WTC11 (cell line): ENCODE measurements around the gene DNAAF2.

Source experiments
- ARID4B ChIP-seq: sonication (generic); formaldehyde crosslinking; IDR thresholded peaks from 2 replicates; pipeline ENCODE4 v1.8.0; 2023; ENCODE audit warnings: missing genetic modification reagents, mild to moderate bottlenecking, borderline replicate concordance
- ATF1 ChIP-seq: sonication (generic); formaldehyde crosslinking; IDR thresholded peaks from 2 replicates; pipeline ENCODE4 v1.8.1; 2023; ENCODE audit warnings: mild to moderate bottlenecking, moderate library complexity, missing genetic modification reagents
- CREB1 ChIP-seq: sonication (generic); formaldehyde crosslinking; IDR thresholded peaks from 2 replicates; pipeline ENCODE4 v1.8.0; 2023; ENCODE audit warnings: mild to moderate bottlenecking, missing genetic modification reagents
- ETV6 ChIP-seq: sonication (generic); formaldehyde crosslinking; IDR thresholded peaks from 2 replicates; pipeline ENCODE4 v1.8.1; 2022; ENCODE audit warnings: mild to moderate bottlenecking, missing genetic modification reagents
- PRDM15 ChIP-seq: sonication (generic); formaldehyde crosslinking; IDR thresholded peaks from 2 replicates; pipeline ENCODE4 v1.8.0; 2022; ENCODE audit warnings: missing genetic modification reagents
- PRRX2 ChIP-seq: fragments of 250-450 bp; sonication (Bioruptor Pico); IDR thresholded peaks from 2 replicates; pipeline ENCODE4 v1.8.0; 2021; ENCODE audit warnings: mild to moderate bottlenecking
- SP1 ChIP-seq: sonication (generic); formaldehyde crosslinking; conservative IDR thresholded peaks from 2 replicates; pipeline ENCODE4 v1.8.1; 2022; ENCODE audit warnings: missing genetic modification reagents
- TP53 ChIP-seq: sonication (generic); formaldehyde crosslinking; IDR thresholded peaks from 2 replicates; pipeline ENCODE4 v1.8.1; 2023; ENCODE audit warnings: mild to moderate bottlenecking, missing genetic modification reagents
- TF ChIP-seq, protein P1 (sequence below): fragments of 200-600 bp; IDR thresholded peaks from 2 replicates; pipeline ENCODE4 v1.8.0; 2022; ENCODE audit warnings: antibody characterized with exemption
- TF ChIP-seq, protein P2 (sequence below): sonication (generic); formaldehyde crosslinking; IDR thresholded peaks from 2 replicates; pipeline ENCODE4 v1.8.1; 2022; ENCODE audit warnings: missing genetic modification reagents, borderline replicate concordance
- TF ChIP-seq, protein P3 (sequence below): sonication (generic); formaldehyde crosslinking; IDR thresholded peaks from 2 replicates; pipeline ENCODE4 v1.8.0; 2022; ENCODE audit warnings: mild to moderate bottlenecking, missing genetic modification reagents
- TF ChIP-seq, protein P4 (sequence below): sonication (generic); formaldehyde crosslinking; IDR thresholded peaks from 2 replicates; pipeline ENCODE4 v1.8.1; 2023; ENCODE audit warnings: mild to moderate bottlenecking, missing genetic modification reagents, moderate library complexity

- TF ChIP-seq SP1: no peak
- TF ChIP-seq, protein P1, sequence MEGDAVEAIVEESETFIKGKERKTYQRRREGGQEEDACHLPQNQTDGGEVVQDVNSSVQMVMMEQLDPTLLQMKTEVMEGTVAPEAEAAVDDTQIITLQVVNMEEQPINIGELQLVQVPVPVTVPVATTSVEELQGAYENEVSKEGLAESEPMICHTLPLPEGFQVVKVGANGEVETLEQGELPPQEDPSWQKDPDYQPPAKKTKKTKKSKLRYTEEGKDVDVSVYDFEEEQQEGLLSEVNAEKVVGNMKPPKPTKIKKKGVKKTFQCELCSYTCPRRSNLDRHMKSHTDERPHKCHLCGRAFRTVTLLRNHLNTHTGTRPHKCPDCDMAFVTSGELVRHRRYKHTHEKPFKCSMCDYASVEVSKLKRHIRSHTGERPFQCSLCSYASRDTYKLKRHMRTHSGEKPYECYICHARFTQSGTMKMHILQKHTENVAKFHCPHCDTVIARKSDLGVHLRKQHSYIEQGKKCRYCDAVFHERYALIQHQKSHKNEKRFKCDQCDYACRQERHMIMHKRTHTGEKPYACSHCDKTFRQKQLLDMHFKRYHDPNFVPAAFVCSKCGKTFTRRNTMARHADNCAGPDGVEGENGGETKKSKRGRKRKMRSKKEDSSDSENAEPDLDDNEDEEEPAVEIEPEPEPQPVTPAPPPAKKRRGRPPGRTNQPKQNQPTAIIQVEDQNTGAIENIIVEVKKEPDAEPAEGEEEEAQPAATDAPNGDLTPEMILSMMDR: no peak
- no peak for TF ChIP-seq TP53 (CRISPR knock-in tag)
- no peak for TF ChIP-seq CREB1 (CRISPR knock-in tag)
- TF ChIP-seq, protein P2, sequence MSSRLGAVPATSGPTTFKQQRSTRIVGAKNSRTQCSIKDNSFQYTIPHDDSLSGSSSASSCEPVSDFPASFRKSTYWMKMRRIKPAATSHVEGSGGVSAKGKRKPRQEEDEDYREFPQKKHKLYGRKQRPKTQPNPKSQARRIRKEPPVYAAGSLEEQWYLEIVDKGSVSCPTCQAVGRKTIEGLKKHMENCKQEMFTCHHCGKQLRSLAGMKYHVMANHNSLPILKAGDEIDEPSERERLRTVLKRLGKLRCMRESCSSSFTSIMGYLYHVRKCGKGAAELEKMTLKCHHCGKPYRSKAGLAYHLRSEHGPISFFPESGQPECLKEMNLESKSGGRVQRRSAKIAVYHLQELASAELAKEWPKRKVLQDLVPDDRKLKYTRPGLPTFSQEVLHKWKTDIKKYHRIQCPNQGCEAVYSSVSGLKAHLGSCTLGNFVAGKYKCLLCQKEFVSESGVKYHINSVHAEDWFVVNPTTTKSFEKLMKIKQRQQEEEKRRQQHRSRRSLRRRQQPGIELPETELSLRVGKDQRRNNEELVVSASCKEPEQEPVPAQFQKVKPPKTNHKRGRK (CRISPR knock-in tag): no peak
- no peak for TF ChIP-seq ETV6 (CRISPR knock-in tag)
- no peak for TF ChIP-seq PRDM15 (CRISPR knock-in tag)
- TF ChIP-seq ATF1: no peak
- TF ChIP-seq, protein P3, sequence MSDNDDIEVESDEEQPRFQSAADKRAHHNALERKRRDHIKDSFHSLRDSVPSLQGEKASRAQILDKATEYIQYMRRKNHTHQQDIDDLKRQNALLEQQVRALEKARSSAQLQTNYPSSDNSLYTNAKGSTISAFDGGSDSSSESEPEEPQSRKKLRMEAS (CRISPR knock-in tag): no peak
- no peak for TF ChIP-seq PRRX2
- TF ChIP-seq ARID4B (CRISPR knock-in tag): no peak
- TF ChIP-seq, protein P4, sequence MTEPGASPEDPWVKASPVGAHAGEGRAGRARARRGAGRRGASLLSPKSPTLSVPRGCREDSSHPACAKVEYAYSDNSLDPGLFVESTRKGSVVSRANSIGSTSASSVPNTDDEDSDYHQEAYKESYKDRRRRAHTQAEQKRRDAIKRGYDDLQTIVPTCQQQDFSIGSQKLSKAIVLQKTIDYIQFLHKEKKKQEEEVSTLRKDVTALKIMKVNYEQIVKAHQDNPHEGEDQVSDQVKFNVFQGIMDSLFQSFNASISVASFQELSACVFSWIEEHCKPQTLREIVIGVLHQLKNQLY (CRISPR knock-in tag): no peak
Observed at GRCh38 chr14:49679271-49679670, 44.2 kb upstream of the DNAAF2 start.
